H1 (cell line): ENCODE measurements around the gene L1TD1. TPM values are rescaled to one million over a fixed set of nuclear protein-coding genes. Genes with fewer than 3 reads are reported as not detected.

ENCODE experiments used
- ATF2 ChIP-seq: IDR thresholded peaks from 2 replicates; pipeline ENCODE4 v1.6.1; 2012; ENCODE audit warnings: low read length, inconsistent platforms
- BACH1 ChIP-seq: IDR thresholded peaks from 2 replicates; pipeline ENCODE4 v1.6.1; 2012; ENCODE audit warnings: low read length, improper control_type of control experiment
- BRCA1 ChIP-seq: IDR thresholded peaks from 2 replicates; pipeline ENCODE4 v1.6.1; 2012; ENCODE audit warnings: low read depth, low read length, improper control_type of control experiment
- CEBPB ChIP-seq: IDR thresholded peaks from 2 replicates; pipeline ENCODE4 v1.6.1; 2012; ENCODE audit warnings: low read depth, low read length
- CHD1 ChIP-seq: IDR thresholded peaks from 2 replicates; pipeline ENCODE4 v1.6.1; 2012; ENCODE audit warnings: low read depth, low read length, improper control_type of control experiment
- CREB1 ChIP-seq: IDR thresholded peaks from 2 replicates; pipeline ENCODE4 v1.6.1; 2012; ENCODE audit warnings: inconsistent platforms
- CTCF ChIP-seq, 3 experiments: IDR thresholded peaks; 1 replicate in 2 of 3; 2 replicates in 1 of 3; pipeline versions ENCODE4 v1.5.1 to v1.6.1; 2011; ENCODE audit warnings: low read length in 3 of 3, mild to moderate bottlenecking in 3 of 3, inconsistent platforms in 2 of 3, low read depth in 1 of 3, moderate library complexity in 1 of 3; ENCODE audit not compliant: insufficient read depth in 1 of 3; ENCODE audit errors: control extremely low read depth in 1 of 3
- EP300 ChIP-seq, 2 experiments: IDR thresholded peaks; 1 replicate in 1 of 2; 2 replicates in 1 of 2; pipeline ENCODE4 v1.6.1; 2011 to 2012; ENCODE audit warnings: low read depth in 2 of 2, low read length in 2 of 2, mild to moderate bottlenecking in 2 of 2, borderline replicate concordance in 1 of 2, inconsistent platforms in 1 of 2, moderate library complexity in 1 of 2
- HDAC6 ChIP-seq: IDR thresholded peaks from one replicate; pipeline ENCODE4 v1.7.1; 2012; ENCODE audit warnings: low read depth, mild to moderate bottlenecking, inconsistent platforms, low read length, moderate library complexity
- KDM4A ChIP-seq: IDR thresholded peaks from one replicate; pipeline ENCODE4 v1.7.1; 2012; ENCODE audit warnings: low read depth, mild to moderate bottlenecking, moderate library complexity, low read length, inconsistent platforms; ENCODE audit not compliant: severe bottlenecking
- NANOG ChIP-seq: IDR thresholded peaks from 2 replicates; pipeline ENCODE4 v1.6.1; 2011; ENCODE audit warnings: low read length, low read depth, mild to moderate bottlenecking, inconsistent platforms; ENCODE audit not compliant: insufficient read depth, poor library complexity, severe bottlenecking
- NRF1 ChIP-seq: IDR thresholded peaks from 2 replicates; pipeline ENCODE4 v1.6.1; 2011; ENCODE audit warnings: mild to moderate bottlenecking, low read depth, low read length, improper control_type of control experiment
- RBBP5 ChIP-seq: IDR thresholded peaks from 2 replicates; pipeline ENCODE4 v1.7.1; 2012; ENCODE audit warnings: low read depth, mild to moderate bottlenecking, inconsistent platforms, low read length, moderate library complexity, borderline replicate concordance
- SIRT6 ChIP-seq: IDR thresholded peaks from one replicate; pipeline ENCODE4 v1.7.1; 2012; ENCODE audit warnings: low read length, inconsistent platforms
- SIX5 ChIP-seq: IDR thresholded peaks from 2 replicates; pipeline ENCODE4 v1.6.1; 2011; ENCODE audit warnings: mild to moderate bottlenecking, low read depth, low read length
- SP1 ChIP-seq: IDR thresholded peaks from 2 replicates; pipeline ENCODE4 v1.6.1; 2011; ENCODE audit warnings: low read depth, low read length
- SRF ChIP-seq: IDR thresholded peaks from 2 replicates; pipeline ENCODE4 v1.6.1; 2011; ENCODE audit warnings: mild to moderate bottlenecking, low read depth, low read length, moderate library complexity
- TAF7 ChIP-seq: optimal IDR thresholded peaks from 2 replicates; pipeline ENCODE3; 2011; ENCODE audit warnings: low read depth, mild to moderate bottlenecking, inconsistent platforms, low read length, moderate library complexity, borderline replicate concordance
- TBP ChIP-seq: IDR thresholded peaks from 2 replicates; pipeline ENCODE4 v1.6.1; 2011; ENCODE audit warnings: low read depth, low read length, improper control_type of control experiment
- TEAD4 ChIP-seq: IDR thresholded peaks from 2 replicates; pipeline ENCODE4 v1.6.1; 2012; ENCODE audit warnings: low read depth, low read length, inconsistent platforms, mixed read lengths
- USF2 ChIP-seq: IDR thresholded peaks from 2 replicates; pipeline ENCODE4 v1.6.1; 2011; ENCODE audit warnings: low read length, improper control_type of control experiment
- YY1 ChIP-seq: IDR thresholded peaks from 2 replicates; pipeline ENCODE4 v1.6.1; 2011; ENCODE audit warnings: low read depth, mild to moderate bottlenecking, low read length
- polyA plus RNA-seq, 7 experiments: library from polyadenylated mRNA; depleted of rRNA in 3 of 7; stranded (reverse) in 5 of 7; unstranded in 2 of 7; fragments of >200 nt in 5 of 7; fragments of 200-250 nt in 2 of 7; gene quantifications; 1 replicate in 5 of 7; 2 replicates in 1 of 7; 4 replicates in 1 of 7; pipeline versions ENCODE4 v1.2.1 to v1.2.3, GENCODE V29; 2011 to 2013; ENCODE audit warnings: missing spikeins in 2 of 7, mixed read lengths in 2 of 7
- total RNA-seq: library from RNA; stranded (reverse); fragmentation: NEBNext Ultra II Directional; extraction: Animal tissue kit (Norgen Biotek cat#: 25700); gene quantifications from 2 replicates; pipeline ENCODE4 v1.2.1, GENCODE V29; 2021

The L1TD1 gene
- total and polyA plus RNA-seq, 2 of the 8 experiments (the other 6 are each of a cell fraction or from before 2014, with no cell fraction given), result 35.3 to 441 TPM

GRCh38 chr1:62181532-62181931 is 13.1 kb upstream of the L1TD1 start (continued):
- TF ChIP-seq CTCF (IDR thresholded peaks at IDR 0.05; ENCODE audit: control extremely low read depth in 1 of 3, insufficient read depth in 1 of 3, low read depth in 1 of 3, low read length in 3 of 3) (no peak), CREB1 (no peak), NRF1 (no peak), CHD1 (no peak), TBP (0 out of 2 replicates have a peak, but pooled peaks have one; percentile 12), TEAD4 (peak; percentile 48; the same call in 1 of the 2 replicates), SIRT6 (no peak), RBBP5 (no peak), HDAC6 (no peak), SIX5 (no peak), USF2 (no peak), ATF2 (no peak), BRCA1 (no peak), CEBPB (no peak), SP1 (0 out of 2 replicates have a peak, but pooled peaks have one; percentile 56), BACH1 (no peak), SRF (no peak), NANOG (peak; percentile 52), TAF7 (no peak), YY1 (no peak), KDM4A (no peak), EP300 (IDR thresholded peaks at IDR 0.05; ENCODE audit: borderline replicate concordance in 1 of 2, low read depth in 2 of 2, low read length in 2 of 2) (no peak)
